A549 (cell line): Measurements from ENCODE around the gene EFS. TPM values are rescaled to one million over a fixed set of nuclear protein-coding genes. Genes with fewer than 3 reads are reported as not detected.
"Not testable (repeated sequence)": the region's sequence is repeated elsewhere in the genome, so short reads cannot be mapped to it uniquely, and the experiment has no call there.

Experiments used
- ATAC-seq, 2 experiments: fragments of 200-7000 bp in 1 of 2; fragments of >200 bp in 1 of 2; cut with Nextera tagmentation in 1 of 2; cut with Tn5 transposase in 1 of 2; 3 replicates each; pipeline versions ENCODE4 v1.8.0 to v1.9.1; 2018 to 2020; ENCODE audit warnings: mild to moderate bottlenecking in 1 of 2, moderate library complexity in 1 of 2
- CTCF ChIA-PET: fragments of 300-600 bp; sonication (Branson Sonifier 250); formaldehyde crosslinking; extraction: SDS; loops from one replicate; lab custom pipeline; 2021; ENCODE audit warnings: antibody characterized with exemption, inconsistent platforms; lab: Yijun Ruan, JAX
- POLR2A ChIA-PET: fragments of 350-600 bp; formaldehyde crosslinking; extraction: SDS; loops from one replicate; lab custom pipeline; 2021; ENCODE audit warnings: antibody characterized with exemption, inconsistent platforms; lab: Yijun Ruan, JAX
- DNase-seq, 2 experiments: peaks; one replicate each; pipeline versions ENCODE4 v3.0.0 to v3.0.0-alpha.2; 2011 to 2016; ENCODE audit warnings: low read depth in 1 of 2, low spot score in 1 of 2
- FAIRE-seq: peaks from 2 replicates; lab custom pipeline; 2011; peaks lifted over from hg19 to GRCh38; lab: Jason Lieb, UNC
- H3K27ac ChIP-seq, 2 experiments: fragments of >200 bp; sonication (Bioruptor Twin); formaldehyde crosslinking; 3 replicates each; pipeline ENCODE4 v1.5.1; 2016 to 2017
- H3K4me1 ChIP-seq: fragments of >200 bp; sonication (Bioruptor Twin); formaldehyde crosslinking; 3 replicates; pipeline ENCODE4 v1.6.1; 2016
- H3K4me2 ChIP-seq: fragments of >200 bp; sonication (Bioruptor Twin); formaldehyde crosslinking; 3 replicates; pipeline ENCODE4 v1.6.1; 2016
- H3K4me3 ChIP-seq: fragments of >200 bp; sonication (Bioruptor Twin); formaldehyde crosslinking; 3 replicates; pipeline ENCODE4 v1.5.1; 2016
- H3K9me3 ChIP-seq: fragments of >200 bp; sonication (Bioruptor Twin); formaldehyde crosslinking; 3 replicates; pipeline ENCODE4 v1.6.1; 2016
- BHLHE40 ChIP-seq: IDR thresholded peaks from 2 replicates; pipeline ENCODE4 v1.6.1; 2012; ENCODE audit warnings: low read depth, low read length, inconsistent platforms
- CBX2 ChIP-seq: fragments of 200-600 bp; sonication (generic); IDR thresholded peaks from 2 replicates; pipeline ENCODE4 v1.6.1; 2016; ENCODE audit warnings: low read depth, mild to moderate bottlenecking, borderline replicate concordance
- CHD4 ChIP-seq: fragments of 200-600 bp; sonication (generic); IDR thresholded peaks from 2 replicates; pipeline ENCODE4 v1.6.1; 2016; ENCODE audit warnings: antibody characterized with exemption, mild to moderate bottlenecking, borderline replicate concordance
- EP300 ChIP-seq, 2 experiments: fragments of >200 bp; sonication (Bioruptor Twin); formaldehyde crosslinking; IDR thresholded peaks; 2 replicates in 1 of 2; 3 replicates in 1 of 2; pipeline ENCODE4 v1.6.1; 2016 to 2017
- ESRRA ChIP-seq: fragments of 150-350 bp; IDR thresholded peaks from 2 replicates; pipeline ENCODE4 v1.6.1; 2014; ENCODE audit warnings: mild to moderate bottlenecking, low read length, borderline replicate concordance
- FOSB ChIP-seq: fragments of 250-450 bp; sonication (Bioruptor Pico); IDR thresholded peaks from 2 replicates; pipeline ENCODE4 v1.5.0; 2020; ENCODE audit warnings: mild to moderate bottlenecking, moderate library complexity
- FOSL2 ChIP-seq, 2 experiments: fragments of 450-650 bp in 1 of 2; fragments of >200 bp in 1 of 2; sonication (Bioruptor Twin) in 1 of 2; formaldehyde crosslinking; IDR thresholded peaks; 2 replicates each; pipeline versions ENCODE4 v1.5.0 to v1.6.1; 2016 to 2020; ENCODE audit warnings: mild to moderate bottlenecking in 1 of 2, moderate library complexity in 1 of 2
- GATA3 ChIP-seq: IDR thresholded peaks from 2 replicates; pipeline ENCODE4 v1.6.1; 2012; ENCODE audit warnings: borderline replicate concordance
- HOXB5 ChIP-seq: fragments of 250-450 bp; sonication (Bioruptor Pico); IDR thresholded peaks from 2 replicates; pipeline ENCODE4 v1.5.0; 2020; ENCODE audit warnings: mild to moderate bottlenecking, moderate library complexity
- JUNB ChIP-seq: fragments of >200 bp; sonication (Bioruptor Twin); formaldehyde crosslinking; IDR thresholded peaks from 2 replicates; pipeline ENCODE4 v1.6.1; 2016
- KDM1A ChIP-seq: fragments of 200-600 bp; sonication (generic); IDR thresholded peaks from 2 replicates; pipeline ENCODE4 v1.6.1; 2016; ENCODE audit warnings: low read depth, mild to moderate bottlenecking
- MAFK ChIP-seq: fragments of 450-650 bp; IDR thresholded peaks from 2 replicates; pipeline ENCODE4 v1.6.1; 2014; ENCODE audit not compliant: partially characterized antibody
- MAZ ChIP-seq: fragments of 150-350 bp; IDR thresholded peaks from 2 replicates; pipeline ENCODE4 v1.6.1; 2014; ENCODE audit warnings: antibody characterized with exemption, low read depth, low read length, borderline replicate concordance
- MYC ChIP-seq: IDR thresholded peaks from 2 replicates; pipeline ENCODE4 v1.6.1; 2012; ENCODE audit warnings: mild to moderate bottlenecking, inconsistent platforms, low read length, improper control_type of control experiment, borderline replicate concordance
- NFE2L2 ChIP-seq: fragments of 150-350 bp; conservative IDR thresholded peaks from 2 replicates; pipeline ENCODE4 v1.6.1; 2014; ENCODE audit warnings: low read length
- POLR2AphosphoS2 ChIP-seq: conservative IDR thresholded peaks from 2 replicates; pipeline ENCODE4 v1.6.1; 2012; ENCODE audit warnings: low read length, improper control_type of control experiment, inconsistent platforms
- RAD21 ChIP-seq, 2 experiments: fragments of >200 bp in 1 of 2; sonication (Bioruptor Twin) in 1 of 2; formaldehyde crosslinking in 1 of 2; IDR thresholded peaks in 1 of 2; conservative IDR thresholded peaks in 1 of 2; 2 replicates in 1 of 2; 3 replicates in 1 of 2; pipeline ENCODE4 v1.6.1; 2012 to 2018; ENCODE audit warnings: inconsistent platforms in 1 of 2
- RNF2 ChIP-seq: fragments of 200-600 bp; sonication (generic); IDR thresholded peaks from 2 replicates; pipeline ENCODE4 v1.6.1; 2016; ENCODE audit warnings: low read depth, mild to moderate bottlenecking, antibody characterized with exemption, moderate library complexity, borderline replicate concordance
- SREBF2 ChIP-seq: fragments of 450-650 bp; IDR thresholded peaks from 2 replicates; pipeline ENCODE4 v1.6.1; 2014; ENCODE audit warnings: mild to moderate bottlenecking, moderate library complexity
- TFCP2L1 ChIP-seq: fragments of 250-450 bp; sonication (Bioruptor Pico); IDR thresholded peaks from 2 replicates; pipeline ENCODE4 v1.5.0; 2021; ENCODE audit warnings: mild to moderate bottlenecking
- TP53 ChIP-seq: fragments of 250-450 bp; sonication (Bioruptor Pico); IDR thresholded peaks from 2 replicates; pipeline ENCODE4 v1.5.0; 2021; ENCODE audit warnings: mild to moderate bottlenecking, moderate library complexity
- ZC3H11A ChIP-seq: fragments of 450-650 bp; IDR thresholded peaks from 2 replicates; pipeline ENCODE4 v1.6.1; 2014; ENCODE audit warnings: antibody characterized with exemption, mild to moderate bottlenecking
- ZFP36 ChIP-seq: fragments of 450-650 bp; IDR thresholded peaks from 2 replicates; pipeline ENCODE4 v1.6.1; 2014; ENCODE audit warnings: borderline replicate concordance; ENCODE audit not compliant: partially characterized antibody
- ZNF302 ChIP-seq: fragments of 250-450 bp; sonication (Bioruptor Pico); IDR thresholded peaks from 2 replicates; pipeline ENCODE4 v1.9.0; 2021; ENCODE audit warnings: inconsistent platforms, mild to moderate bottlenecking, moderate library complexity
- WGBS: methylation state at CpG from one replicate; pipeline ENCODE4 v1.1.6; 2017; ENCODE audit errors: missing lambda C conversion rate; 5-methylcytosine and 5-hydroxymethylcytosine counted together
- polyA plus RNA-seq, 4 experiments: library from polyadenylated mRNA; depleted of rRNA in 3 of 4; stranded (reverse); fragments of >200 nt; fragmentation: RNase III in 1 of 4; extraction: RNeasy Plus Mini Kit Qiagen cat#74134 plus additional on column Dnase treatment in 1 of 4; gene quantifications; 2 replicates in 3 of 4; 3 replicates in 1 of 4; pipeline ENCODE4 v1.2.3, GENCODE V29; 2011 to 2017
- TF ChIP-seq, protein P1 (sequence below): fragments of 250-450 bp; sonication (Bioruptor Pico); IDR thresholded peaks from 2 replicates; pipeline ENCODE4 v1.5.0; 2021; ENCODE audit warnings: mild to moderate bottlenecking, moderate library complexity, borderline replicate concordance
- TF ChIP-seq, protein P2 (sequence below): IDR thresholded peaks from 2 replicates; pipeline ENCODE4 v1.6.1; 2012
- TF ChIP-seq, protein P3 (sequence below): fragments of 450-650 bp; IDR thresholded peaks from 2 replicates; pipeline ENCODE4 v1.6.1; 2014; ENCODE audit warnings: antibody characterized with exemption
- TF ChIP-seq, protein P4 (sequence below): fragments of >200 bp; sonication (Bioruptor Twin); formaldehyde crosslinking; IDR thresholded peaks from 3 replicates; pipeline ENCODE4 v1.6.1; 2016

The EFS gene
- polyA plus RNA-seq, 2 of the 4 experiments (the other 2 are of a cell fraction): not detected

DNA sequence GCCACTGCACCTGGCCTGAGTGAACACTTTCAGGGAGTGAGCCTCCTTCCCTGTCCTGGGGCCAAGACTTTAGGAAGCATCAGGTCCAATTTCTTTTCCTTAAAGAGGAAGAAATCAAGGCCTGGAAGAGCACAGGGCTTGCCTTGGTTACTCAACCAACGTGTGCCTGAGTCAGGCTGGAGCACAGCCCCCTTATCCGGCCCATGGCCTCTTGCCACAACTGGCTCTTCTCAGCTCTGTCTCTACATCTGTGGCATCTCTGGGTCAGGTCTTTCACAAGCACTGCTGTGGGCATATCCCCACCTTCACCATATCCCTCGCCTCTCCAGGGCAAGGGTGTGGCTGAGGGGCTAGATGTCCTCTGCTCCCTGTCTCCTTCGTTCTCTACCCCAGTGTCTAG, 36.3 kb upstream of the EFS start:
- DNase-seq (no peak), ATAC-seq (no peak)
- Histone ChIP-seq H3K4me3 (no peak overlapping the region), H3K4me1 (no peaks in the 10 kb centered on the region)
- TF ChIP-seq, protein P1, sequence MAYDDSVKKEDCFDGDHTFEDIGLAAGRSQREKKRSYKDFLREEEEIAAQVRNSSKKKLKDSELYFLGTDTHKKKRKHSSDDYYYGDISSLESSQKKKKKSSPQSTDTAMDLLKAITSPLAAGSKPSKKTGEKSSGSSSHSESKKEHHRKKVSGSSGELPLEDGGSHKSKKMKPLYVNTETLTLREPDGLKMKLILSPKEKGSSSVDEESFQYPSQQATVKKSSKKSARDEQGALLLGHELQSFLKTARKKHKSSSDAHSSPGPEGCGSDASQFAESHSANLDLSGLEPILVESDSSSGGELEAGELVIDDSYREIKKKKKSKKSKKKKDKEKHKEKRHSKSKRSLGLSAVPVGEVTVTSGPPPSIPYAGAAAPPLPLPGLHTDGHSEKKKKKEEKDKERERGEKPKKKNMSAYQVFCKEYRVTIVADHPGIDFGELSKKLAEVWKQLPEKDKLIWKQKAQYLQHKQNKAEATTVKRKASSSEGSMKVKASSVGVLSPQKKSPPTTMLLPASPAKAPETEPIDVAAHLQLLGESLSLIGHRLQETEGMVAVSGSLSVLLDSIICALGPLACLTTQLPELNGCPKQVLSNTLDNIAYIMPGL: no peak
- TF ChIP-seq ZFP36 (no peak), KDM1A (no peak), MAFK (no peak), ESRRA (no peak), TP53 (CRISPR knock-in tag) (no peak), EP300 (IDR thresholded peaks at IDR 0.05) (no peak), MAZ (no peak), GATA3 (no peak), FOSB (CRISPR knock-in tag) (no peak), BHLHE40 (no peak), SREBF2 (no peak), RAD21 (conservative IDR thresholded peaks at IDR 0.05 in 1 of 2, IDR thresholded peaks at IDR 0.05 in 1 of 2) (no peak), POLR2AphosphoS2 (no peak), CHD4 (no peak), ZC3H11A (no peak), RNF2 (no peak)
- TF ChIP-seq, protein P2, sequence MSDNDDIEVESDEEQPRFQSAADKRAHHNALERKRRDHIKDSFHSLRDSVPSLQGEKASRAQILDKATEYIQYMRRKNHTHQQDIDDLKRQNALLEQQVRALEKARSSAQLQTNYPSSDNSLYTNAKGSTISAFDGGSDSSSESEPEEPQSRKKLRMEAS: no peak
- TF ChIP-seq, protein P3, sequence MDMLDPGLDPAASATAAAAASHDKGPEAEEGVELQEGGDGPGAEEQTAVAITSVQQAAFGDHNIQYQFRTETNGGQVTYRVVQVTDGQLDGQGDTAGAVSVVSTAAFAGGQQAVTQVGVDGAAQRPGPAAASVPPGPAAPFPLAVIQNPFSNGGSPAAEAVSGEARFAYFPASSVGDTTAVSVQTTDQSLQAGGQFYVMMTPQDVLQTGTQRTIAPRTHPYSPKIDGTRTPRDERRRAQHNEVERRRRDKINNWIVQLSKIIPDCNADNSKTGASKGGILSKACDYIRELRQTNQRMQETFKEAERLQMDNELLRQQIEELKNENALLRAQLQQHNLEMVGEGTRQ: no peak
- TF ChIP-seq, all 56 proteins: peak for 0
- POLR2A ChIA-PET: no interaction called here
- CTCF ChIA-PET: interaction anchor here (0.9 kb wide), 1 partner anchor 72 kb away, joined by 3 read pairs; no protein-coding TSS in a partner anchor
- Histone ChIP-seq H3K27ac (no peak overlapping the region), H3K9me3 (no peaks in the 10 kb centered on the region), H3K4me2 (no peak overlapping the region)
- FAIRE-seq: no peak
- WGBS: 25% methylated on average over 4 of the region's 4 CpGs

DNA sequence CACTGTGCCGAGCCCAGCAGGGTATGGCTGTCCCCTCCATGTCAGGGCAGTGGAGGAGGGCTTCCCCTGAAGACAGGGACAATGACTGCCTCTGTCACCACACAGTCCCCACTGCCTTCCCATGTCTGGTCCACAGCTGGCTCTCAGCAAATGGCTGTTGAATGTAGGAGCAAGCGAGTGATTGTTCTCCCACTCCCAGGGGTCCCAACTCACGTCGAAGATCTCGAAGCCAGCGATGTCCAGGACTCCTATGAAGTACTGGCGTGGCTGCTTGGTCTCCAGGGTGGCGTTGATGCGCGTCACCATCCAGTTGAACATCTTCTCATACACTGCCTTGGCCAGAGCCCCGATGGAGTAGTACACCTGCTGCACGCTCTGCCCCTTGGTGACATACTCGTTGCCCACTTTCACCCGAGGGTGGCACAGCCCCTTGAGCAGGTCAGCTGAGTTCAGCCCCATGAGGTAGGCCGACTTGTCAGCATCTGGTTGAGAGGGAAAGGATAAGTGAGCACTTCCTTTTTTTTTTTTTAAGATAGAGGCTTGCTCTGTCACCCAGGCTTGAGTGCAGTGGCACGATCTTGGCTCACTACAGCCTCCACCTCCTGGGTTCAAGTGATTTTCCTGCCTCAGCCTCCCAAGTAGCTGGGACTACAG, 35.7 kb upstream of the EFS start:
- ATAC-seq, H3K4me1 ChIP-seq, POLR2A ChIA-PET, H3K27ac ChIP-seq, FAIRE-seq, H3K4me2 ChIP-seq, DNase-seq, H3K9me3 ChIP-seq, H3K4me3 ChIP-seq: not testable (repeated sequence)
- CTCF ChIA-PET: interaction anchor here (0.9 kb wide), 1 partner anchor 72 kb away, joined by 3 read pairs; no protein-coding TSS in a partner anchor
- WGBS: 35% methylated on average over 16 of the region's 16 CpGs

DNA sequence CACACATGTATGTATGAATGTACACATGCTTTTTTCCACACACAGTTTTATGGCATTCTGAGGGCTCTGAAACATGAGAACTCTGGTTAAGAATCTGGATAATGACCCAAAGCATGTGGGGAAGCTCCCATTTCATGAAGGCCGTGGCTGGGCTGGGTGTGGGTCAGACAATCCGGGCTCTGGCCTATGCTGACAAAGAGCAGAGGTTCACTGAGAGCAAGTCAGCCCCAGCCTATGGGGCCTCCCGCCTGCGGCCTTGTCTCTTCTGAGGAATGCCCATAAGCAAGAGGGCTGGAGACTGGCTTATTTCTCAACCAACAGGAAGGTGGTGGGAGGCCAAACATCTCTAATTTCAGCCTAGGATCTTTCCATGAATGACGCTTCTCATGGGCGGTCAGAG, 34.6 kb upstream of the EFS start:
- Histone ChIP-seq H3K4me3 (no peak overlapping the region), H3K9me3 (no peaks in the 10 kb centered on the region), H3K4me1 (no peaks in the 10 kb centered on the region), H3K4me2 (no peak overlapping the region), H3K27ac (no peak overlapping the region)
- no peak for FAIRE-seq
- WGBS: 54% methylated on average over 6 of the region's 6 CpGs
- ATAC-seq: no peak
- DNase-seq: no peak
- ChIA-PET CTCF (interaction anchor here (12.5 kb wide), 1 partner anchor 19 kb away, joined by 106 read pairs; the partner anchor contains the start of gene CMTM5), POLR2A (no interaction called here)
- no peak for TF ChIP-seq JUNB
- no peak for TF ChIP-seq MYC
- no peak for TF ChIP-seq ZNF302 (CRISPR knock-in tag)
- TF ChIP-seq FOSL2 (IDR thresholded peaks at IDR 0.05): no peak
- TF ChIP-seq FOSL2 (CRISPR knock-in tag; IDR thresholded peaks at IDR 0.05): no peak
- no peak for TF ChIP-seq NFE2L2
- TF ChIP-seq TFCP2L1 (CRISPR knock-in tag): no peak
- TF ChIP-seq HOXB5: no peak
- TF ChIP-seq, protein P4, sequence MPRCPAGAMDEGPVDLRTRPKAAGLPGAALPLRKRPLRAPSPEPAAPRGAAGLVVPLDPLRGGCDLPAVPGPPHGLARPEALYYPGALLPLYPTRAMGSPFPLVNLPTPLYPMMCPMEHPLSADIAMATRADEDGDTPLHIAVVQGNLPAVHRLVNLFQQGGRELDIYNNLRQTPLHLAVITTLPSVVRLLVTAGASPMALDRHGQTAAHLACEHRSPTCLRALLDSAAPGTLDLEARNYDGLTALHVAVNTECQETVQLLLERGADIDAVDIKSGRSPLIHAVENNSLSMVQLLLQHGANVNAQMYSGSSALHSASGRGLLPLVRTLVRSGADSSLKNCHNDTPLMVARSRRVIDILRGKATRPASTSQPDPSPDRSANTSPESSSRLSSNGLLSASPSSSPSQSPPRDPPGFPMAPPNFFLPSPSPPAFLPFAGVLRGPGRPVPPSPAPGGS: no peak
- no peak for TF ChIP-seq CBX2
- TF ChIP-seq SREBF2: no peak
